ENCODE results near the gene NDUFA8. TPM values are rescaled to one million over a fixed set of nuclear protein-coding genes. Genes with fewer than 3 reads are reported as not detected.

NDUFA8 gene
- total RNA-seq, 6 experiments from 2014 or later, result 67.4 to 76.6 (median 72.8) TPM

GRCh38 chr9:122192261-122192875 lies 32.8 kb upstream of the NDUFA8 start:
- Mint-ChIP-seq H3K27ac (no peak overlapping the region), H3K9me3 (no peaks in the 10 kb centered on the region), H3K36me3 (ENCODE audit: low read depth) (no peaks in the 10 kb centered on the region), H3K27me3 (ENCODE audit: insufficient read depth) (peaks cover 12% of the 10 kb centered on the region), H3K4me1 (ENCODE audit: low read depth) (peaks cover 19% of the 10 kb centered on the region), H3K4me3 (no peak overlapping the region)
- peak; percentile 33; the same call in 1 of the 2 replicates for TF ChIP-seq CTCF (IDR thresholded peaks at IDR 0.05)
- DNase-seq, result no peak

GRCh38 chr9:122191584-122191983 lies 32.0 kb upstream of the NDUFA8 start:
- no peak for TF ChIP-seq CTCF (IDR thresholded peaks at IDR 0.05)
- no peaks in the 10 kb centered on the region for H3K36me3 Mint-ChIP-seq (ENCODE audit: low read depth)
- H3K4me1 Mint-ChIP-seq (ENCODE audit: low read depth), result peaks cover 19% of the 10 kb centered on the region
- H3K4me3 Mint-ChIP-seq, result no peak overlapping the region
- no peak overlapping the region for H3K27ac Mint-ChIP-seq
- DNase-seq, result no peak
- H3K9me3 Mint-ChIP-seq, result no peaks in the 10 kb centered on the region
- H3K27me3 Mint-ChIP-seq (ENCODE audit: insufficient read depth), result peaks cover 13% of the 10 kb centered on the region

GRCh38 chr9:122190597-122191381 lies 31.2 kb upstream of the NDUFA8 start:
- Mint-ChIP-seq H3K9me3 (no peaks in the 10 kb centered on the region), H3K4me1 (ENCODE audit: low read depth) (peaks cover 19% of the 10 kb centered on the region), H3K27me3 (ENCODE audit: insufficient read depth) (peaks cover 8% of the 10 kb centered on the region), H3K27ac (no peak overlapping the region), H3K36me3 (ENCODE audit: low read depth) (no peaks in the 10 kb centered on the region), H3K4me3 (no peak overlapping the region)
- no peak for TF ChIP-seq CTCF (IDR thresholded peaks at IDR 0.05)
- DNase-seq, result peak; percentile 41

- TF ChIP-seq CTCF (IDR thresholded peaks at IDR 0.05), result no peak
- Mint-ChIP-seq H3K27me3 (ENCODE audit: insufficient read depth) (peaks cover 13% of the 10 kb centered on the region), H3K4me3 (no peak overlapping the region), H3K4me1 (ENCODE audit: low read depth) (peaks cover 19% of the 10 kb centered on the region), H3K36me3 (ENCODE audit: low read depth) (no peaks in the 10 kb centered on the region), H3K27ac (no peak overlapping the region), H3K9me3 (no peaks in the 10 kb centered on the region)
- DNase-seq, result no peak
These were observed 28.8 kb upstream of the NDUFA8 start for GRCh38 chr9:122188369-122188768.

- no peaks in the 10 kb centered on the region for H3K9me3 Mint-ChIP-seq
- H3K27ac Mint-ChIP-seq, result no peak overlapping the region
- H3K27me3 Mint-ChIP-seq (ENCODE audit: insufficient read depth), result peaks cover 23% of the 10 kb centered on the region
- no peak for TF ChIP-seq CTCF (IDR thresholded peaks at IDR 0.05)
- no peak for DNase-seq
- H3K36me3 Mint-ChIP-seq (ENCODE audit: low read depth), result no peaks in the 10 kb centered on the region
- no peak overlapping the region for H3K4me3 Mint-ChIP-seq
- H3K4me1 Mint-ChIP-seq (ENCODE audit: low read depth), result peaks cover 14% of the 10 kb centered on the region
These were observed 27.3 kb upstream of the NDUFA8 start for GRCh38 chr9:122186777-122187470.

Data from HFFc6 (cell line).